Fibroblast of lung (primary cell): ENCODE data around the gene BIN1.

Experiments
- CTCF ChIP-seq, 2 donors: IDR thresholded peaks in 1 of 2; conservative IDR thresholded peaks in 1 of 2; 1 replicate in 1 of 2; 2 replicates in 1 of 2; pipeline ENCODE4 v1.5.1; 2011 to 2012; ENCODE audit warnings: low read length in 2 of 2, control low read depth in 1 of 2, inconsistent platforms in 1 of 2, low read depth in 1 of 2, mild to moderate bottlenecking in 1 of 2
- EZH2 ChIP-seq: IDR thresholded peaks from 2 replicates; pipeline ENCODE4 v1.5.1; 2012; ENCODE audit warnings: low read length, control low read depth, mild to moderate bottlenecking; ENCODE audit errors: missing control alignments

GRCh38 chr2:127097841-127098651 is 8.9 kb downstream of the BIN1 start:
- TF ChIP-seq CTCF (conservative IDR thresholded peaks at IDR 0.05 in 1 of 2, IDR thresholded peaks at IDR 0.05 in 1 of 2; ENCODE audit: low read depth in 1 of 2, low read length in 2 of 2) (no peak), EZH2 (no peak)
